NCI-H2029 treated with DMSO at 0.1 percent for 48 hours (cell line): ENCODE data around the gene SRRD.

ENCODE experiments used
- DNase-seq: peaks from one replicate; lab custom pipeline; 2025; lab: John Stamatoyannopoulos, UW

SRRD gene

DNA sequence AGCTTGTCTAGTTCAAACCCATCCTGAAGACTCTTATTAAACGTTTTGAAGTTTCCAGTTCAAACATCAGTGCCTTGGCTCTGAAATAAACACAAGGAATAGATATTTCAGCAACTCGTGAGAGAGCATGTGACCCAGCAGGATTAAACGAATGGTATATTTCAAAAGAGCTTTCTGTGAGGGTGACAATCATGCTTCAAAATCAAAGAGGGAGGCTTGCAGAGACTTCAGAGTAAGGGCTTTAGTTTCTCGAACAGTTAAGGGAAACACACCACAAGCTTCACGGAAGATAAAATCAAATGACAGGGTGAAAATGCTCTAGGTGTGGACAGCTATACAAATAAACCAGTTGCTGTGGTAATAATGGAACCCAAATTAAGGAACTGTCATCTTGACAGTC, 1.5 kb upstream of the SRRD start:
- DNase-seq = no peak

DNA sequence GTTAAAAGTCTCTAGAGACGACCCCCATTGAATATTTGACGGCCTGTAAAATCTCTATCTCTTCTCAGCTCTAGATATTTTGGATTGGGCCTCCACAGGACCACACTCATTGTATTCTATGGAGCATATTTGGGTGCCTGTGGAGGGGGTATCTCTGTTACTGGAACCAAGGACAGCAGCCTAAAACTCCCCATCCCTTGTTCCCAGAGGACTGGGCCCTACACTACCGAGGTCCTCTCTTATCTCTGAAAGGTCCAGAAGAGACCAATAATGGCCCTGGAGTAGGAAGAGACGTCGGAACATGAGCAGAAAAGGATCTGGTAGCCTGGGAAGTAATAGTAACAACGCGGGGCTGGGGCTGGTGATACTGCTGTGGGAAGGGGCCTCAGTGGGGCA, 636 bp upstream of the SRRD start:
- DNase-seq = no peak

DNA sequence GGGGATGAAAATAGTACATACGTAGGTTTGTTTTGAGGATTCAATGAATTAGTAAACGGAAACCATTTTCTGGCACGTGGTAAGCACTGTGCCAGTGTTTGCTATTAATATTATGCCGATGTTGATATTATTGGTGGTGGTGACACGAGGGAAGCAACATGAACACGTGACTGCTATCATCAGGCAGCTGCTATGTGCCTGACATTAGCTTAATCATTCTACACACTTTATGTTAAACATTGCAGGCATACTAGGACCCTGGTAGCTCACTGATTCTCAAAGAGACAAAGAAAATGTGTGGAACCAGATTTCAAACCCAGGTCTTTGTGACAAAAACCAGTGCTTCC, 656 bp downstream of the SRRD start:
- no peak for DNase-seq

DNA sequence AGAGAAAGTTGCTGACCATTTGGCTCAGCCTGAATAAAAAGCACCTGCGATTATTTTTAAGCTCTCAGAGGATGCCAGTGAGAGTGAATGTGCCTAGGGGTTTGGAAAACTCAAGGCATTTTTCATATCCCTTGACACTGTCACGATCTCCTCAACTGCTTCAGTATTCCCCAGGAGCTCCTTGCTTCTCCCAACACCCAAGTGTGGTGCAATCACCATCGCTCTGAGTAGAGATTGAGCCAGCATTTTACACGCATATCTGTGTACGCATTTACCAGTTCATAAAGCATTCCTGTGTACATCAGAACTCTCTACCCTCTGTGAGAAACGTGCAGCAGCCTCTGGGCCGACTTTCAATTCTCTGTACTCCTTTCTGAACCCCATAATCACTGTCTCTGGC, 1.3 kb downstream of the SRRD start:
- no peak for DNase-seq

DNA sequence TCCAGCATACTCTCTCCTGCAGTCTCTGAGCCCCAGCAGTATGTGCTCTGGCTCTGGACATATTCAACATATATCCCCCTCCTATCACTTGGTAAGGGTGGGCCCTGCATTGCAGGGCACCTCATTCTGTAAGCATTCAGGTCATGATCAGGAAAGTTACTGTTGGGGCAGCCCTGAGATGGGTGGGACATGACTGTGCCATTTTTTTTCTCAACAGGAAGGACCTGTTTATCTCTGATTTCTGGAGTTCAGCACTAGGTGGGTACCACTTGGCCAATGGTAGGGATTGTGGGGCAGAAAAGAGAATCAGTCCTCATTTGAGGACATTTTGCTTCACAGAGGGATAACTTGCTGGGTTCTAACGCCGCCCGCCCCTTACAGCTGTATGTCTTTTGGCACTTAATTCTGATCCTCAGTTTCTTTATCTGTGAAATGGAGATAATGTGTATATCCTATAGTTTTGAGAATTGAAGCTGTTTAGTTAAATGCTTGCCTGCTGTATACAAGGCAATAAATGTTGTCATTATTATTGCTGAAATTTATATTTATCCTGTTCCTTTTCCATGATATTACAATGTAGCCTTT, 2.2 kb downstream of the SRRD start:
- DNase-seq = no peak

DNA sequence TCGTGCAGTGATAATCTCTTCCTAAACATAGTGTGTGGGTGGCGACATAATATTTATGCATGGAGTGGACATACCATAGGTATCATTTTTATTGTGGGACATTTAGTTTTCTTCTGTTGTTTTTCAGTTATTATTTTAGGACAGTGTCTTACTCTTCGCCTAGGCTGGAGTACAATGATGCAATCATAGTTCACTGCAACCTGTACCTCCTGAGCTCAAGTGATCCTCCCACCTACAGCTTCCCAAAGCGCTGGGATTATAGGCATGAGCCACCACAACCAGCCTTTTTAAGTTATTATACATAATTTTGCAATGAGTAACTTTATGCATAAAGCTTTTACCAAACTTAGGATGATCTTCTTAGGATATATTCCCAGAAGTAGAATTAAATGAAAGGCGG, 2.7 kb downstream of the SRRD start:
- no peak for DNase-seq

DNA sequence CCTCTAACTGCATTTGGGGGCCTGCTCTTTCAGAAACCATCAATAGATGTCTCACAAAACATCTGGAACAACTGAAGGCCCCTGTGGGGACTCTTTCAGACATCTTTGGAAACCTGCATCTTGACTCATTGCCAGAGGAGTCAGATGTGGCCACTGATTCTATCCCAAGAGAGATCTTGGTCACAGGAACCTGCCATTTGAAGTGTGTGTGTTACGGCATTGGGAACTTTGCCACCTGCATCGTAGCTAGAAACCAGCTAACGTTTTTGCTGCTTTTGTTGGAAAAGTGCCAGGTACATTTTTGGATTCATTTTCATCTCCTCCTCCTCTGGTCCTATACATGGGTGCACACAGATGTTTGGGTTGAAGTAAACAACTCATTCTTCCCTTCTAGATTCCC, 4.3 kb downstream of the SRRD start:
- no peak for DNase-seq

DNA sequence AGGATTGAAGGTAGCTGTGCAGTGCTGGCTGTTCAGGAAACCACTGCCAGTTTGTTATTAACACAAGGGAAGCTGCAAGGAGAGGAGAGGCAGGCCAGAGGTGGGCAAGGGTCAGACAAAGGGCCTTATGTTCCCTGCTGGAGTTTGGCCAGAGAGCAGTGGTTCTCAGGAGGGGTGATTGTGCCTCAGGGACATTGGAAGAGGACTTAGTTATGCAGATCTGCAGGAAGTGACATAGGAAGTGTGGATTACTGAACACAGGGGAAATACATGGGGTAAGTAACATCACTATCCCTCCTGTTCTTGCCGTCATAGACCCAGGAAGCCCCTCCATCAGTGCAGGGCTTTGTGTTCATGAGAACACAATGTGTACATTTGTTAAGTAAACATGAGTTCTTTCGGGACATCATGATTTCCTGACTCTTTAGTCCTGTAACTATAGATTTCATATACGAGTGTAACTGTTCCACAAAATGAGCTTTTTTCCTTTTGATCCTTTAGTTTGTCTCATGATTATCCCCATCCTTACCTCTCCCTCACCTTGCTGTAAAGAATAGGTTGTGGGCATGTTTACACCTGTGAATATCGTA, 5.9 kb downstream of the SRRD start:
- DNase-seq = no peak

DNA sequence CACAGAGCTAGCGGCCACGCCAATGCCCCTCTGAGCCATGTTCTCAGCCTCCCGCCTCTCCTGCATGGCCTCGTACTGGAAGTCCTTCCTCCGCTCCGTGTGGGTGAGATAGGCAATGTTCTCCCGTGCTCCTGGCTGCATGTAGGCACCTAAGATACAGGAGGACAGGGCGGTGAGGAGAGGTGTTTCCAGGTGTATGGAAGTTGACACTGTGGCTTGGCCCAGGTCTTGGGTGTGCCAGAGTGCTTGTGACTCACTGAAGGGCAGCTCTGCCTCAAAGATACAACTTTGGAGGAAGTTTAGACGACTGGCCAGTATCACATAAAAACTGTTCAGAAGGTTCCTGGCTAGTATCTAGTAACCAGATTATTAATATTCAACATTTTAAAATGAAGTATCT, 8.5 kb downstream of the SRRD start:
- DNase-seq = no peak

DNA sequence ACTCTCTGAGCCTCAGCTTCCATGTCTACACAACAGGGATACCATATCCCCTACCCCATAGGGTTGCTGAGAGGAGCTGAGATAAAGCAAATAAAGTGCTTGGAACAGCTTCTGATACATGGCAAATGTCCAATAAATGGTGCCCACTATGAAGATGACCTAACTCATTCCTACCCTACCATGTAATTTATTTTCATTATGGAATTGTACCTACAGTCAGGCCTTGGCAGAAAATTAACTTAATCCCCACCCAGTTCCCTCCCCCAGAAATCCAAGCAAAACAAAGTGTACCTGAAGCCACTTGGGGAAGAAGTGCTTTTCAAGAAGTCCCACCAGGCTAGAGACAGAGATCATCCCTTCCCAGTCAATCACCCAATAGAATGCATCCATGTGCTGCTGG, 10.8 kb downstream of the SRRD start:
- DNase-seq = no peak

DNA sequence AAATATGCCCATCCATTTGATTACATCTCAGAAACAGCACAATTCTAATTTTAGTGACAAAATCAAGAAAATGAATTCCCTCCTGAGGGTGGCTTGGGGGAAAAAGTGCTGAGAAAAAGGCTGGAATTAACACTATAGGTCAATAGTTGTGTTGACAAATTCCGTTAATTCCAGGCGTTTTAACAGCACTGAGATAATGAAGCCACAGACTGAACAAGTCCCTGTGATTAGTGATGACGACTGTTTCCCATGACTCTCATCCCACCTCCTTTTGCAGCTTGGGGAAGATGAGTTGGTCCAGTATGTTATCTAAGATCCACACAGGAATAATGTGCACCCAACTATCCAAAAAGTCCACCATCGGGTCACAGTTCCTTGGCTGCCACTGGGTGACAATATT, 12.8 kb downstream of the SRRD start:
- no peak for DNase-seq

DNA sequence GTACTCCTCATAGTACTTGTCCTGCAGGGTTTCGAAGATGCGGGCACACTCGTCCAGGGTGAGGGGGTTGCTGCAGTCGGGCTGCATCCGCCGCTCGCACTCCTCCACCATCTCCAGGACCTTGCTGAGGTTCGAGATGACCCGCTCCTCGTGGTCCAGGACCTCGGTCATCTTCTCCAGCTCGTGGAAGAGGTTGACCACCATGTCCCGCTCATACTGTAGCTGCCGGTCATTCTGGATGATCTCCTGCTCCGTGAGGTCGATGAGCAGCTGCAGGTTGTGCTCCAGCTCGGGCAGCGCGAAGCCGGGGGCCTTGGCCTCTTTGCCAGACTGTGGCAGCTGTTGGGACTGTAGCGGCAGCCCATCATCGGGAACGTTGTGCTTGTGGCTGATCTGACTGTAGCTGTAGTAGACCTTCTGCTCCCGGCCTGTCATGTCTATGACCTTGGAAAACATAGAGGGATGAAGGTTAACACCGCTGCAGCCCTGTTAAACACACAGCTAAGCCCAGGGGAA, 15.6 kb downstream of the SRRD start:
- DNase-seq = no peak

DNA sequence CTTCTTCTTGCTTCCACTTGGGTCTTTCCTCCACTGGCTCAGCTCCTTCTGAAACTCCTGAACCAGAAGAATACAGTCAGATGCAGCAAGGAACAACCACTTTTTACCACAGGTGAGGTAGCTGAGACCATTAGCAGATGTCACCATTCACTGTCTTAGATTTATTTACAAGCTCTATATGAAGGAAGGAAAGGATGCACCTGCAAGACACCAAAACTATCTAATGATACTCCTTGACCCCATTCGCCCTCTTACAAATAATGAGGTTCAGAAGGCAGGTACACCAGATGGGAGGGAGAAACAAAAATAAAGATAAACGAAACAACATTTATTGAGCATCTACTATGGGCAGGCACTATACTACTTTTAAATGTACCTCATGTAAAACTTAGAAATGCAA, 18.3 kb downstream of the SRRD start:
- no peak for DNase-seq

DNA sequence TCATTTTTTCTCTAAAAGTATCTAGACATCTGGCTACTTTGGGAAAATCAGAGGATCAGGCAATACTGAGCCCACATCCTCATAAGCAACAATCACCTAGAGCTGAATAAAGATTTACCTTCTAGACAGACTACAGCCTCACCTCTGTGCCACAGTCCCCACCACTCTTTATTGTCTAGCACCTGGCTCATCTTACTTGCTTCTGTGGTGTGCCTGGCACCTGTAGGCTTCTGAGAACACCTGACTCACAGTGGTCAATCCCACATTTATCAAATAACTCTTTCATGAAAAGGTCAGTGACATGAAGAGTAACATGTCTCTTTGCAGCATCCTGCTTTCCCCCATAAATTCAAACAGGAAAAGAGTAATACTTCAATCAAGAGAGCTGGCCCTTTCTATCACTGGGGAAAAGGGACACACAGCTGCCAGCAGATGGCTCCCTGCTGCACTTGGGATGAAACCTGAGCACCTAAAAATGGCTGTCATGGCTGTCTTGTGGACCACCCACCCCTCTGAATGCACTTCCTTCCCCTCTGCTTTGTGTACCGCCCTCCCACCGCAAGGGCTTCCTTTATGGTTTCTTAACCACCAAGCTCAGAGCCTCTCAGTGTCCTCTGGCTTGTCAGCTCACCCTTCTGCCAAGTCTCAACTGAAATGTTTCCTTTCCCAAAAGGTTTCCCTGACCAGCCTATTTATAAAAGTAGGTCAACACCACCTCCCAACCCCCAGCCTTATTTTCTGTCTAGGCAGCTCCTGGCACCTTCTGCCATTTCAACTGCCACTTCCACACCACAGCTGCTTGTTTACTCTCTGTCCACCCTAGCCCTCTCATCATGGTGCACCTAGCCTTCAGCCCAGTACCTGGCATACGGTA, 19.2 kb downstream of the SRRD start:
- DNase-seq = peak; percentile 30

DNA sequence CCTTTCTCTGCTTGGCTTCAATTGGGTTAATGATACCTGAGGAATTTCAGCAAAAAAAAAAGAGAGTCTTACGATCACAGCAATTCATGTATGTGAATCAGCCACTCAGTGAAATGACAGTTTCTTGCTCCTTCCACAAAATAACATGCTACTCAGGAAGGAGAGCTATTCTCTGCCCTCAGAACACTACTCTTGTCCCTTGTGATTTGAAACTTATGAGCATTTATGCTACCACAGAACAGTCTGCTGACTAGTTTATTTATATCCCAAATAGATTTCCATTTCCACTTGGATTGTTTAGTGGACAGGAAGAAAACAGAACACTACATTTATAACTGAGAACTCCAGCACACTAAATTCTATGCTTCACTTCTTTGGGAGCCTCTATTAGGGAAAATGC, 20.1 kb downstream of the SRRD start:
- no peak for DNase-seq

DNA sequence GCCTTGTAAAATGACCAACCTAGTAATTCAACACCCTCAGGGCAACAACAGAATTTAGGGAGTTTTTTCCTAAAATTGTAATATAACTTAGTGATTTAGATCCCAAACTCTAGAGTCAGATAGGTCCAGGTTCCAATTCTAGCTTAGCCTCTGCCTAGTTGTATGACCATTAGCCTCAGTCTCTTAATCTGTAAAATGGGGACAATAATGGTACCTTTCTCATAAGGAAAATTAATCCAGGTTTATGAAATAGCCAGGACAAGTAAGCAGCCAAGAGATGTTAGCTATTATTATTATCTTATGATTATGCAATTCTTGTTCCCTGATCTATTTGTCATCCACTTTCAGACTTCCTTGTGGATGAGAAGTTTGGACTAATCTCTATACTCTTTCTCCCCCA, 24.5 kb downstream of the SRRD start:
- no peak for DNase-seq

DNA sequence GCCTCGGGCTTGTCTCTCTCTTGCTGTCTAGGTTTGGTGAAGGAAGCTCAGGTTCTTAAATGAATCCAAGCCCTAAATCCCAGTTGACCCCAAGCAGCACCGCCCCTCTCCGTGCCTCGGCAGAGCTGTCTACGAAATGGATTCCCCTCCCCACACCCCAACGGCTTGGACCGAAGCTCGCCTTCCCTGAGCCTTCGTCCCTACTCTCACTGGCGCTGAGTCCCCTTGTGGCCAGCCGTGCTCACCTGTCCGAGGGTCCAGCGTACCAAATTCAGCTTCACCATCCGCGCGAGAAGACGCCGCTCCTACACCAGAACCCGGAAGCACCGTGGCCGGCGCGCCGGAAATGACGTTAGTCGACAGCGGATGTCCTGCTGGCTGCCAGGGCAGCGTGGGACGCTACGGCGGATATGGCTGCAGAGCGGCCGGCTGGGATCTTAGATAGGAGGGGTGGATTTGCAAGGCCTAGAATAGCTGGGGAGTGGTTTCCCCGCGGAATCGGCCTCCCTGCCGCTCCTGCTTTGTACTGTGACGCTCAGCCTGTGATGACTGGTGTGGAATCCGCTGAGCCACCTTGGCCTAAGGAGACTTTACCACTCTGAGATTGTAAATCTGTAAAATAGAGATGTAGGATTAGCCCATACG, 28.6 kb downstream of the SRRD start, which contains the start of gene TFIP11:
TFIP11 (minus strand) TSS at position 325 of the 645 bp plus-strand sequence. CDS start 2,201 bp downstream, outside the sequence.
- DNase-seq = peak; percentile 56

DNA sequence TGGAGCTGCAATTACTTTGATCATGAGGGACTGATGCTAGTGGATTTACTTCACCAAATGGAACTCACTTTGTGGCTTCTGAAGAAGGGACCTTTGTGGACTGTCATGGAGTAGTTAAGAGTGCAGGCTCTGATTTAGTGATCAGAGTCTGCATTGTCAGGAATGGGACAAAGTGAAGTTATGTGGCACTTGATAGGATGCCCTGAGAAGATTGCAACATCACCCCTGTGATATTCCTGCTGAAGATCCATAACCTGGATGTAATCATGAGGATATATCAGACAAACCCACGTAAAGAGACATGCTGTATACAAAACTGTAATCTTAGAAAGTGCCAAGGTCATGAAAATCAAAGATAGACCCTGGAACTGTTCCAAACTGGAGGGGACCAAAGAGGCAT, 30.2 kb downstream of the SRRD start:
- no peak for DNase-seq

DNA sequence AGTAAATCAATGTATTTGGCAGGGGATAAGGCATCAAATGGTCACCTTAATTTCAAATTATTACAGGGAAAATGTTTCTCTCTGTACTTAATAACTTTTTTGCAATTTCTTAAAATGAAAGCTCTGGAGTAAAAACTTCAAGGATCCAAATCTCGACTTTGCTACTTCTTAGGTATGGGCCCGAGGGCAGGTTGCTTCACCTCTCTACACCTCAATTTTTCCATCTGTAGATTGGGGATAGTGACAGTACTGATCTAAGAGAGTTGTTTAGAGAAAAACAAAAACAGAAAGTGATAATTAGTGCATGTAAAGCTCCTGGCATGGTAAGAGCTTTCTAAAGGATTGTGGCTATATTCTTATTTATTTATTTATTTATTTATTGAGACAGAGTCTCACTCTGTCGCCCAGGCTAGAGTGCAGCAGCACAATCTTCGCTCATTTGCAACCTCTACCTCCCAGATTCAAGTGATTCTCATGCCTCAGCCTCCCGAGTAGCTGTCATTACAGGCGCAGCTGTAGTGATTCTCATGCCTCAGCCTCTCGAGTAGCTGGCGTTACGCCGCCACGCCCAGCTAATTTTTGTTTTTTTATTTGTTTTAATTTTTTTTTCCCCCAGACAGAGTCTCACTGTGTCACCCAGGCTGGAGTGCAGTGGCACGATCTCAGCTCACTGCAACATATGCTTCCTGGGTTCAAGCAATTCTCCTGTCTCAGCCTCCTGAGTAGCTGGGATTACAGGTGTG, 30.9 kb downstream of the SRRD start:
- DNase-seq = no peak

DNA sequence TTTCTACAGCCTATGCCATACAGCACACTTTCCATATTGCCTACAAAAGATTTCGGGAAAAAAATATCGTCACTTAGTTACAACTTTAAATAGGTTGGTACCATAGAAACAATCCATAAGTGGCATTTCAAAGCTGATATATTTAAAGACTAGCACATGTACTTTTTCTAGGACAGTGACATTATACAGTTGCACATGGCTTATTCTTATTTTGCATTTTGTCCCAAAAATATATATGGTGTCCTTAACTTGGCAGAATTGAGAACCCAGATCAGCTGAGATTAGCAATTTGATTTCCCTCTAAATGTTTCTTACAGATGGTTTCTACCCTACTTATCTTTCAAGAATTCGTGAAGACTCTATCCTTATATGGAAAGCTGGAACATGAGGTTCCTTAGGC, 32.3 kb downstream of the SRRD start:
- DNase-seq = no peak

DNA sequence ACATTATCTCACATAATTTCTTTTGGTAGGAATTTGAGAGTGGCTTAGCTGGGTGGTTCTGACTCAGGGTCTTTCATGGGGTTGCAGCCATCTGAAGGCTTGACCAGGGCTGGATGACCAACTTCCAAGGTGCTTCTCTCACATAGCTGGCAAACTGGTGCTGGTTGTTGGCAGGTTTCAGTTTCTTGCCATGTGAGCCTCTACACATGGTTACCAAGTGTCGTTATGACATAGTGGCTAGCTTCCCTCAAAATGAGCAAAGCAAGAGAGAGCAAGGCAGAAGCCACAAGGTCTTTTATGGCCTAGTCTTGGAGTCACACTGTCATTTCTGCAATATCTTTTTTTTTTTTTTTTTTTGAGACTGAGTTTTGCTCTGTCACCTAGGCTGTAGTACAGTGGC, 32.8 kb downstream of the SRRD start:
- no peak for DNase-seq

DNA sequence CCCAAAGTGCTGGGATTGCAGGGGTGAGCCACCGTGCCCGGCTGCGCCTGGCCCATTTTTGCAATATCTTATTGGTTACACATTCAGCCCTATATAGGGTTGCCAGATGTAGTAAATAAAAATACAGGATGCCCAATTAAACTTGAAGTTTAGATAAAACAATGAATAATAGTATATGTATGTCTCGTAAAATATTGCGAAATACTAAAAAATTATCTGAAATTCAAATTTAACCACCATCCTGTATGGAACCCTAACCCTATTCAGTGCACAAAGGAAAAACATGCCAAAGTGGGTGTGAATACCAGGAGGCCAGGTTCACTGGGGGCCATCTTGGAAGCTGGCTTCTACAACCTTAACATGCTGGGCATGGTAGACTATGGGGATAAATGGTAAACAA, 33.8 kb downstream of the SRRD start:
- DNase-seq = no peak
